WERI-Rb-1 (cell line): ENCODE results near the gene TRAM2.

Experiments used
- DNase-seq: peaks from one replicate; pipeline ENCODE4 v3.0.0-alpha.2; 2020
- H3K27ac ChIP-seq: fragments of 250-450 bp; sonication (Bioruptor Pico); 2 replicates; pipeline ENCODE4 v1.5.1; 2020; ENCODE audit warnings: mild to moderate bottlenecking, moderate library complexity
- H3K27me3 ChIP-seq: fragments of 250-450 bp; sonication (Bioruptor Pico); 2 replicates; pipeline ENCODE4 v1.5.1; 2021; ENCODE audit warnings: mild to moderate bottlenecking, low read depth, moderate library complexity; ENCODE audit not compliant: insufficient read depth, severe bottlenecking
- H3K36me3 ChIP-seq: fragments of 250-450 bp; sonication (Bioruptor Pico); 2 replicates; pipeline ENCODE4 v1.5.1; 2020; ENCODE audit warnings: mild to moderate bottlenecking, moderate library complexity
- H3K4me3 ChIP-seq: 2 replicates; pipeline ENCODE4 v1.5.1; 2011; ENCODE audit warnings: low read depth, mild to moderate bottlenecking, control low read depth, low read length
- H3K9me3 ChIP-seq: fragments of 250-450 bp; sonication (Bioruptor Pico); 2 replicates; pipeline ENCODE4 v1.5.1; 2021; ENCODE audit warnings: mild to moderate bottlenecking, moderate library complexity; ENCODE audit not compliant: severe bottlenecking
- TF ChIP-seq, protein P1 (sequence below): IDR thresholded peaks from 2 replicates; pipeline ENCODE4 v1.5.1; 2011; ENCODE audit warnings: low read depth, mild to moderate bottlenecking, control low read depth, inconsistent platforms, low read length

The TRAM2 gene

GRCh38 chr6:52597738-52598122 is 20.9 kb upstream of the TRAM2 start:
- TF ChIP-seq, protein P1, sequence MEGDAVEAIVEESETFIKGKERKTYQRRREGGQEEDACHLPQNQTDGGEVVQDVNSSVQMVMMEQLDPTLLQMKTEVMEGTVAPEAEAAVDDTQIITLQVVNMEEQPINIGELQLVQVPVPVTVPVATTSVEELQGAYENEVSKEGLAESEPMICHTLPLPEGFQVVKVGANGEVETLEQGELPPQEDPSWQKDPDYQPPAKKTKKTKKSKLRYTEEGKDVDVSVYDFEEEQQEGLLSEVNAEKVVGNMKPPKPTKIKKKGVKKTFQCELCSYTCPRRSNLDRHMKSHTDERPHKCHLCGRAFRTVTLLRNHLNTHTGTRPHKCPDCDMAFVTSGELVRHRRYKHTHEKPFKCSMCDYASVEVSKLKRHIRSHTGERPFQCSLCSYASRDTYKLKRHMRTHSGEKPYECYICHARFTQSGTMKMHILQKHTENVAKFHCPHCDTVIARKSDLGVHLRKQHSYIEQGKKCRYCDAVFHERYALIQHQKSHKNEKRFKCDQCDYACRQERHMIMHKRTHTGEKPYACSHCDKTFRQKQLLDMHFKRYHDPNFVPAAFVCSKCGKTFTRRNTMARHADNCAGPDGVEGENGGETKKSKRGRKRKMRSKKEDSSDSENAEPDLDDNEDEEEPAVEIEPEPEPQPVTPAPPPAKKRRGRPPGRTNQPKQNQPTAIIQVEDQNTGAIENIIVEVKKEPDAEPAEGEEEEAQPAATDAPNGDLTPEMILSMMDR, result no peak
- peak overlapping the region; percentile 6; the same call in 1 of the 2 replicates for H3K4me3 ChIP-seq
- H3K27me3 ChIP-seq, result no peaks in the 10 kb centered on the region
- DNase-seq, result peak; percentile 41
- no peaks in the 10 kb centered on the region for H3K36me3 ChIP-seq
- peak overlapping the region; percentile 58 for H3K27ac ChIP-seq
- no peaks in the 10 kb centered on the region for H3K9me3 ChIP-seq

DNA sequence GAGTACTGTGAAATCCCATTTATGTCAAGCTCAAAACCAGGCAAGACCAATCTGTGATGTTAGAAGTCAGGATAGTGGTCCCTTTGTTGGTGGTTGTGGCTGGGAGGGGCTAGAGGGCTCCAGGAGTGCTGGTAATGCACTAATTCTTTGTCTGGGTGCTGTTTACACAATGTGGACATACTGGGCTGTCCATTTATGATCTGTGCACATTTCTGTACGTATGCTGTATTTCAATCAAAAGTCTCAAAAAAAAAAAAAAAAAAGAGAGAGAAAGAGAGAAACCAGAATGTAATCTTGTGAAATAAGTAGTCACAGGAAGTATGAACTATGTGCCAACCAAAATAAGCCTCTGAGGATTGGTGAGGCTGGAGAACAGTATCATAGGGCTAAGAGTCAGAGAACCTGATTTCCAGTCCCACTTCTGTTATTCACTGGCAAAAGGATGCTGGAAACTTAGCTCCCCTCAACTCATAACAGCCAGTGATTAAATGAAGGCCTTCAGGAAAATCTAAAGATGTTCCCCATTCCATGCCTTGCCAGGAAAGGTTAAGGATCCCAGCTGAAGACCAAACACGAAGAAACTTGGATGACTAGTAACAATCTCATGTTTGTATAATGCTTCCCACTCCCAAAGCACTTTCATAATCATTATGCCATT is 19.6 kb upstream of the TRAM2 start:
- H3K27me3 ChIP-seq, result no peaks in the 10 kb centered on the region
- no peak for DNase-seq
- H3K9me3 ChIP-seq, result no peaks in the 10 kb centered on the region
- no peaks in the 10 kb centered on the region for H3K36me3 ChIP-seq
- peak overlapping the region; percentile 22 for H3K4me3 ChIP-seq
- peak overlapping the region; percentile 90 for H3K27ac ChIP-seq
- TF ChIP-seq, protein P1, result no peak

GRCh38 chr6:52595796-52596130 is 18.9 kb upstream of the TRAM2 start:
- peak overlapping the region; percentile 22 for H3K4me3 ChIP-seq
- DNase-seq, result peak; percentile 83

GRCh38 chr6:52595000-52595795 is 18.3 kb upstream of the TRAM2 start:
- Histone ChIP-seq H3K27me3 (no peaks in the 10 kb centered on the region), H3K9me3 (no peaks in the 10 kb centered on the region), H3K36me3 (no peaks in the 10 kb centered on the region), H3K27ac (peak overlapping the region; percentile 90), H3K4me3 (peak overlapping the region; percentile 22)
- DNase-seq, result peak; percentile 93
- TF ChIP-seq, protein P1, result no peak

More at GRCh38 chr6:52595796-52596130, 18.9 kb upstream of the TRAM2 start:
- H3K27ac ChIP-seq, result peak overlapping the region; percentile 90
- no peaks in the 10 kb centered on the region for H3K9me3 ChIP-seq
- TF ChIP-seq, protein P1, result peak; percentile 16; the same call in 1 of the 2 replicates
- H3K27me3 ChIP-seq, result no peaks in the 10 kb centered on the region
- no peaks in the 10 kb centered on the region for H3K36me3 ChIP-seq

DNA sequence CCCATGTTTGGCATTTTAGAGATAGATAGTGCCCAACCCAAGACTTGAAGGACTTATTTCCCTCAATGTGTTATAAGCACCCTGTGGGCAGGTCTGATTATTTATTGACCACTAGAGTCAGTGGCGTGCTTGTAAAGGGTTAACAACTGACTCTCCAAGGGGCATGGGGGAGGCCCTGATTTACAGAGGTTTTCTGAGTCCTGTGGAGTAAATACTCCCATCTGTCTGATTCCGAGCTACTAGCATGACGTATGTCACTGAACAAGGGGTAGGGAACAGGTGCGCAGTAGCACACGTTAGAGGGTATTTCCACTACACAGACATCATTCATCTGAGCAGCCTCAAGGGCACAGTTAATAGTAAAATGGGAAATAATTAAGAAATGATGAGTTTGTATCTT is 17.4 kb upstream of the TRAM2 start:
- Histone ChIP-seq H3K9me3 (no peaks in the 10 kb centered on the region), H3K36me3 (no peaks in the 10 kb centered on the region), H3K27ac (peak overlapping the region; percentile 90), H3K27me3 (no peaks in the 10 kb centered on the region), H3K4me3 (peak overlapping the region; percentile 22; the same call in 1 of the 2 replicates)
- DNase-seq, result peak; percentile 84
- TF ChIP-seq, protein P1, result no peak
